ENCODE results near the gene NRTN.

- TF ChIP-seq, protein P1, sequence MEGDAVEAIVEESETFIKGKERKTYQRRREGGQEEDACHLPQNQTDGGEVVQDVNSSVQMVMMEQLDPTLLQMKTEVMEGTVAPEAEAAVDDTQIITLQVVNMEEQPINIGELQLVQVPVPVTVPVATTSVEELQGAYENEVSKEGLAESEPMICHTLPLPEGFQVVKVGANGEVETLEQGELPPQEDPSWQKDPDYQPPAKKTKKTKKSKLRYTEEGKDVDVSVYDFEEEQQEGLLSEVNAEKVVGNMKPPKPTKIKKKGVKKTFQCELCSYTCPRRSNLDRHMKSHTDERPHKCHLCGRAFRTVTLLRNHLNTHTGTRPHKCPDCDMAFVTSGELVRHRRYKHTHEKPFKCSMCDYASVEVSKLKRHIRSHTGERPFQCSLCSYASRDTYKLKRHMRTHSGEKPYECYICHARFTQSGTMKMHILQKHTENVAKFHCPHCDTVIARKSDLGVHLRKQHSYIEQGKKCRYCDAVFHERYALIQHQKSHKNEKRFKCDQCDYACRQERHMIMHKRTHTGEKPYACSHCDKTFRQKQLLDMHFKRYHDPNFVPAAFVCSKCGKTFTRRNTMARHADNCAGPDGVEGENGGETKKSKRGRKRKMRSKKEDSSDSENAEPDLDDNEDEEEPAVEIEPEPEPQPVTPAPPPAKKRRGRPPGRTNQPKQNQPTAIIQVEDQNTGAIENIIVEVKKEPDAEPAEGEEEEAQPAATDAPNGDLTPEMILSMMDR (IDR thresholded peaks at IDR 0.05; ENCODE audit: borderline replicate concordance, extremely low read depth, low read length, poor library complexity, severe bottlenecking): no peak
- no peak for TF ChIP-seq EZH2 (IDR thresholded peaks at IDR 0.05; ENCODE audit: borderline replicate concordance, low read depth, low read length, severe bottlenecking)
These were observed 39.6 kb upstream of the NRTN start for GRCh38 chr19:5765220-5765619.
